ENCODE data around the gene SSC5D.
A peak's percentile ranks its signal among the peaks of the same experiment; 100 is the strongest.

The SSC5D gene

GRCh38 chr19:55554302-55554701 lies 66.1 kb downstream of the SSC5D start:
- no peak for ATAC-seq
- TF ChIP-seq ZNF8 (CRISPR knock-in tag; IDR thresholded peaks at IDR 0.05) (no peak), TSHZ2 (CRISPR knock-in tag; IDR thresholded peaks at IDR 0.05) (no peak), POU6F1 (CRISPR knock-in tag; IDR thresholded peaks at IDR 0.05; ENCODE audit: borderline replicate concordance, low read depth) (no peak)

DNA sequence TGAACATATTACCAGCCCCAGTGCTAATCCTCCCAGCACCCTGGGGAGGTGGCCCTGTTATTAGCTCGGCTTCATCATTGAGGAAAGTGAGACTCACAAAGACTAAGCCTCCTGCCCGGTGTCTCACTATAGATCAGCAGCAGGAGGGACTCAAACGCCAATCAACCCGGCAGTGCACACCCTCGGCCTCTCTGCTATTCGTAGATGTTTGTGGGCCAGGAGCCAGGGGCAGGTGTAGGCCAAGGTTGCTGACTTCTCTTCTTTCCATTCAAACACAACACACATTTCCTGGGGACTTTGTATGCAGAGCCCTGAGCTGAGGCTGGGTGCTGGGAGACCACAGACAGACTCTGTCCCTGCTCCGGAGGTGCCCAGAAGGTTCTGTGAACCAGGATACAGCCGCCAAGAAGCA lies 66.5 kb downstream of the SSC5D start:
- ATAC-seq = no peak
- TF ChIP-seq TCF4 (CRISPR knock-in tag; IDR thresholded peaks at IDR 0.05; ENCODE audit: borderline replicate concordance) = no peak

GRCh38 chr19:55559684-55560083 lies 71.4 kb downstream of the SSC5D start:
- no peak for ATAC-seq
- no peak for TF ChIP-seq CSDC2 (CRISPR knock-in tag; IDR thresholded peaks at IDR 0.05)
- no peak for TF ChIP-seq PATZ1 (CRISPR knock-in tag; IDR thresholded peaks at IDR 0.05; ENCODE audit: borderline replicate concordance)
- TF ChIP-seq ZC3H10 (CRISPR knock-in tag; IDR thresholded peaks at IDR 0.05) = no peak
- TF ChIP-seq CSRNP3 (CRISPR knock-in tag; IDR thresholded peaks at IDR 0.05) = no peak
- TF ChIP-seq ISL1 (CRISPR knock-in tag; IDR thresholded peaks at IDR 0.05) = no peak
- no peak for TF ChIP-seq TSHZ2 (CRISPR knock-in tag; IDR thresholded peaks at IDR 0.05)
- TF ChIP-seq ZFP3 (CRISPR knock-in tag; IDR thresholded peaks at IDR 0.05) = no peak
- TF ChIP-seq PPARA (CRISPR knock-in tag; IDR thresholded peaks at IDR 0.05; ENCODE audit: borderline replicate concordance) = no peak
- TF ChIP-seq BACH2 (CRISPR knock-in tag; IDR thresholded peaks at IDR 0.05; ENCODE audit: borderline replicate concordance) = no peak

DNA sequence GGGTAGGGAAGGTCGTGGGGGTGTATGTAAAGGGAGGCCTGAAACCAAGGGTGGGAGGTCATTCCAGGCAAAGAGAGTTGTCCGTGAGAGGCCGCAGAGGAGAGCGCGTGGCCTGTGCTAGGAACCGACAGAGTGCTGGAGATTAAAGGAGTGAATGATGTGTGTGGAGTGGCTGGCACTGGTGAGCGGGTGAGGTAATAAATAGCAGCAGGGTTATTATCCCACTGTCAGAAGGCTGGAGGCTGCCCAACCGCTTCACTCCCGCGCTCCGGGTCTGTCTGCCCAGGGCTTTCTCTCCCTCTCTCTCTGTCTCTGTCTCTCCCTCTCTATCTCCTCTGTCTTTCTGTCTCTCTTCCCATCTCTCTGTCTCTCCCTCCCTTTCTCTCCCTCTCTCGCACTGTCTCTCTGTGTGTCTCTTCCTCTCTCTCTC lies 75.0 kb downstream of the SSC5D start:
- peak; percentile 82 for ATAC-seq
- no peak for TF ChIP-seq ZNF70 (CRISPR knock-in tag; IDR thresholded peaks at IDR 0.05)
- no peak for TF ChIP-seq CSRNP3 (CRISPR knock-in tag; IDR thresholded peaks at IDR 0.05)
- no peak for TF ChIP-seq BACH2 (CRISPR knock-in tag; IDR thresholded peaks at IDR 0.05; ENCODE audit: borderline replicate concordance)
- TF ChIP-seq TOX (CRISPR knock-in tag; IDR thresholded peaks at IDR 0.05; ENCODE audit: borderline replicate concordance) = no peak
- no peak for TF ChIP-seq POU6F1 (CRISPR knock-in tag; IDR thresholded peaks at IDR 0.05; ENCODE audit: borderline replicate concordance, low read depth)
- no peak for TF ChIP-seq SNAI2 (CRISPR knock-in tag; IDR thresholded peaks at IDR 0.05)
- no peak for TF ChIP-seq TSHZ2 (CRISPR knock-in tag; IDR thresholded peaks at IDR 0.05)
- TF ChIP-seq CSDC2 (CRISPR knock-in tag; IDR thresholded peaks at IDR 0.05) = no peak
- TF ChIP-seq, protein P1, sequence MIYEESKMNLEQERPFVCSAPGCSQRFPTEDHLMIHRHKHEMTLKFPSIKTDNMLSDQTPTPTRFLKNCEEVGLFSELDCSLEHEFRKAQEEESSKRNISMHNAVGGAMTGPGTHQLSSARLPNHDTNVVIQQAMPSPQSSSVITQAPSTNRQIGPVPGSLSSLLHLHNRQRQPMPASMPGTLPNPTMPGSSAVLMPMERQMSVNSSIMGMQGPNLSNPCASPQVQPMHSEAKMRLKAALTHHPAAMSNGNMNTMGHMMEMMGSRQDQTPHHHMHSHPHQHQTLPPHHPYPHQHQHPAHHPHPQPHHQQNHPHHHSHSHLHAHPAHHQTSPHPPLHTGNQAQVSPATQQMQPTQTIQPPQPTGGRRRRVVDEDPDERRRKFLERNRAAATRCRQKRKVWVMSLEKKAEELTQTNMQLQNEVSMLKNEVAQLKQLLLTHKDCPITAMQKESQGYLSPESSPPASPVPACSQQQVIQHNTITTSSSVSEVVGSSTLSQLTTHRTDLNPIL (CRISPR knock-in tag; IDR thresholded peaks at IDR 0.05; ENCODE audit: low read depth) = no peak

All from SK-N-SH treated with all-trans-retinoic acid at 6 μM for 48 hours (cell line).